NCI-H345 (cell line): ENCODE measurements around the gene TXNL4A.
"Not testable (repeated sequence)": the region's sequence is repeated elsewhere in the genome, so short reads cannot be mapped to it uniquely, and the experiment has no call there.

Experiments used
- DNase-seq: peaks from one replicate; lab custom pipeline; 2025; lab: John Stamatoyannopoulos, UW

Gene TXNL4A, protein sequence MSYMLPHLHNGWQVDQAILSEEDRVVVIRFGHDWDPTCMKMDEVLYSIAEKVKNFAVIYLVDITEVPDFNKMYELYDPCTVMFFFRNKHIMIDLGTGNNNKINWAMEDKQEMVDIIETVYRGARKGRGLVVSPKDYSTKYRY

DNA sequence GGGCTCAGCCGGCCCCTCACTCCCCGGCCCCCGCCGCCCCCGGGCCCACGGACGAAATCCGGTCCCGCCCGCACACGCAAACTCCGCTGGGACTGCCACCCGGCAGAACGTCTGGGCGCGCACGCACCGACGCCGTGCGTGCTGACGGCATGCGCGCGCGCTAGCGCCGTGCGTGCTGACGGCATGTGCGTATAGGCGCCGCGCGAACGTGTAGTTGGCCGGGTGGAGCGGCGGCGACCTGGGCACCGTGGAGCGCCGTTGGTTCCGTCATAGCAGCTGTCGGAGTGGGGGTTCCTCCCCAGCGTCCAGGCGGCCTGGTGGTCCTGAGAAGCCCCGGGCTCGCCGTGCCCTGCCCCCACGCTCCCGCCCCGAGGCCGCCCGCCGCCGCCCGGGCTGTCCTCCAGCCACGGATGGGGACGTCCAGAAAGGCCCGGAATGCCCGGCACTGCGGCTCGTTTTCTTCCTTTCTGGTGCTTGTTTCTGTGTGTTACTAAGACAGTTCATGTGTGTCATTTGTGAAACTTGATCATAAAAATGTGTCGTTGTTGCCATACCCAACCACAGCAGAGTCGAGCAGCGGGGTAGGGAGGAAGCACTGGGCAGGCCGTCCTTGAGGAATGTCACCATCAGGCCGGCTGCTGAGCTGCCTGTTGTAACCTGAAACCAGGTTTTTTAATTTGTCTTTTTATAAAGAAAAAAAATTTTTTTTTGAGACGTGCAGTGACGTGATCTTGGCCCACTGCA, at the start of gene TXNL4A:
TXNL4A (minus strand) TSS at position 113 of the 744 bp plus-strand sequence. CDS start 171 bp downstream, outside the sequence.
- peak; percentile 88 for DNase-seq

DNA sequence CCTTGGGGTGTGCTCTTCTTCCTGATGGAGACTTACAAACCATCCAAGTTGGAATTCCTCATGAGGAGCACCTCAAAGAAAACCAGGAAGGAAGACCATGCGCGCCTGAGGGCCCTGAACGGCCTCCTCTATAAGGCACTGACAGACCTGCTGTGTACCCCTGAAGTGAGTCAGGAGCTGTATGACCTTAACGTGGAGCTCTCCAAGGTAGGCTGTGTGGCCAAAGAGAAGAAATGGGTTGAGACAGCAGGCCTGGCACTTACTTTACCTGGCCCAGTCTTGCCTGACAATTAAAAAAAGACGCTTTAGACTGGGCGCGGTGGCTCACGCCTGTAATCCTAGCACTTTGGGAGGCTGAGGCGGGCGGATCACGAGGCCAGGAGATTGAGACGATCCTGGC, 48.9 kb upstream of the TXNL4A start:
- no peak for DNase-seq

DNA sequence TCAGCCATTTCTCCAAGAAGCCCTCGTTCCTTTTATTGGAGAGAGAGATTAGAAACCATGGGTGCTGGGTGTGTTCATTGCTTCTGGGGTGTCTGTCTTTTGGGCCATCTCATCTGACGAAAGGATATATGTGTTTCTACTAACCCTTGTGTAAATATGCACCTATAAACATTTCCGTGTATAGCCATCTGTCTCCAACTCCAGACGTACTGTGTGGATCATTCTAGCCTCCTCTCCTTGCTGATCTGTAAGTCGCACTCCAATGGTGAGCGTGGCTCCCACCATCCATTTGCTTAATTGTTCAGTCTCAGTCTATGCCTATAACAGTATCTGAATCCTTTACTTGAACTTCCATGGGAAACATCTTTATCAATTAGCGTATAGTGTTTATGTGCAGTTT, 47.6 kb upstream of the TXNL4A start:
- DNase-seq: no peak

DNA sequence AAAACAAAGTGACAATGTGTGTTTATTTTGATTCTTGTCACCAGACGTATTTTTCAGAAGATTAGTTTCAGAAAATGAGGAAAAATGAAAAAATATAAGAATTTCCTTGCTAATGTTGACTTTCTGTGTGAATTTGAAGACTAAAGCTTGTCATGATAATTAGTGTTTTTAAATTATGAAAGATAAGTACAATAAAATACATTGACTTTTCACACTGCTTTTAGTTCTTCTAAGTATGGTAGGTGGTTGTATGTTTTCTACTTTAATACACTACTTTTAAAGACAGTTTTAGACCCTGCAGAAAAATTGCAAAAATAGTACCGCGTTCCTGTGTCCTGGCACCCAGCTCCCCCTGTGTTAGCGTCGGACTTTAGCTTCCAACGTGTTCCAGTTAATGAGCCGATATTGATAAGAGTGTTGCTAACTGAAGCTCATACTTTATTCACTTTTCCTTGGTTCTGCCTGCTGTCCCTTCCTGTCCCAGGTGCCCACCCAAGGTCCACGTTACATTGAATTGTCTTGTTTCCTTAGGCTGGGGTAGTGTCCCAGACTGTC, 46.6 kb upstream of the TXNL4A start:
- DNase-seq: no peak

DNA sequence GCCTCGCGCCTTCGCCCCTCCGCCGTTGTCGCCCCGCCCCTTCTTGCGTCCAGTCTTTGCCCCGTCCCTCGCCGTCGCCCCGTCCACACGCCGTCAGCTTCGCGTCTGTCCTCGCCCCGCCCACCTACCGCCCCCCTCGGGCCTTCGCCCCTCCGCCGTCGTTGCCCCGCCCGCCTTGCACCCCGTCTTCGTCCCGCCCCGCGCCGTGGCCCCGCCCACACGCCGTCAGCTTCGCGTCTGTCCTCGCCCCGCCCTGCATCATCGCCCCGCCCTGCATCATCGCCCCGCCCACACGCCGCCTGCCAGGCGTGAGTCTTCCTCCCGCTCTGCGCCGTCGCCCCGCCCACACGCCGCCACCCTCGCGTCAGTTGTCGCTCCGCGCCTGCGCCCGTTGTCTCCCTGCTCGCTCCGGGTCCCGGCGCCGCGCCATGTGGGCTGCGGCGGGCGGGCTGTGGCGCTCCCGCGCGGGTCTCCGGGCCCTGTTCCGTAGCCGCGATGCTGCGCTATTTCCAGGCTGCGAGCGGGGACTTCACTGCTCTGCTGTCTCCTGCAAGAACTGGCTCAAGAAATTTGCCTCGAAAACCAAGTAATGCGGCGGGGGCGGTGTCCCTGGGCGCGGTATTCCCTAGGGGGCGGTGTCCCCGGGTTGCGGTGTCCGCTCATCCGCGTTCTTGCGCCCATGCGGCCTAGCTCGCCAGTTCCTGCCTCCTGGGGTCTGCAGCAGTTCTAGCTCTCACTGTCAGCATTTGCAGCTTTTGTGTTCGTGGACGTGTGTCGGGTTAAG, 45.9 kb upstream of the TXNL4A start, which contains the start of gene RBFA:
RBFA (plus strand) TSS at position 367 of the 784 bp plus-strand sequence; CDS start at position 429, 62 bp downstream.
- peak; percentile 99 for DNase-seq

DNA sequence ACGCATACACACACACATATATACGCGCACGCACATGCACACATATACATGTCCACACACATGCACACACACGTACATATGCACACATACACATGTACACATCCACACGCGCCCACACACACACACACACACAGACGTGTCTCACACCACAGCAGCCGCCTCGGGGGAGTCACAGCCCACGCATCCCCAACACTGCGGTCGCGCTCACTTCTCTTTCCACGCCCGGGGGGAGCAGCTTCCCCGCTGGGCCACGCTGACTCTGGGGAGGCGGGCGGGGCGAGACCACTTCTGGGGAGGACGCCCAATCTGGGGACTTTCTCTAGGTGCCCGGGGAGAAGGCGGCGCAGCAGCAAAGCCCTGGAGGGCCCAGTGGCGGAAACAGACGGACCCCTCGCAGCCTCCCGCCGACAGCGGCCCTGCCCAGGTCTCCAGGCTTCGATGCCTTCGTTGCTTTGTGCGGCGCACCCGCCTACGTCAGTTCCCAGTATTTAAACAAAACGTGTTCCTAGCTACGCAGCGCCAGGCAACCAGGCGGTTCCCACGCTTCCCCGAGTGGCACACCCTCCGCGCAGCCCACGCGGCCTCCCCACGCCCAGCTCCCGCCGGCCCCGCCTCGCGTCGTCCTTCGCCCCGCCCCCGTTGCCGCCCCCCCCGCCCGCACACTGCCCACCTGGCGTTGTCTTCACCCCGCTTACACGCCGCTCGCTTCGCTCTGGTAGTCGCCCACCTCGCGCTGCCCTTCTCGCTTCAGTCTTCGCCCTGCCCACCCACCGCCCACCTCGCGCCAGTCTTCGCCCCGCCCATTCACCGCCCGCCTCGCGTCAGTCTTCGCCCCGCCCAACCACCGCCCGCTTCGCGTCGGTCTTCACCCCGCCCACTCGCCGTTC, 45.1 kb upstream of the TXNL4A start:
- DNase-seq: peak; percentile 53

DNA sequence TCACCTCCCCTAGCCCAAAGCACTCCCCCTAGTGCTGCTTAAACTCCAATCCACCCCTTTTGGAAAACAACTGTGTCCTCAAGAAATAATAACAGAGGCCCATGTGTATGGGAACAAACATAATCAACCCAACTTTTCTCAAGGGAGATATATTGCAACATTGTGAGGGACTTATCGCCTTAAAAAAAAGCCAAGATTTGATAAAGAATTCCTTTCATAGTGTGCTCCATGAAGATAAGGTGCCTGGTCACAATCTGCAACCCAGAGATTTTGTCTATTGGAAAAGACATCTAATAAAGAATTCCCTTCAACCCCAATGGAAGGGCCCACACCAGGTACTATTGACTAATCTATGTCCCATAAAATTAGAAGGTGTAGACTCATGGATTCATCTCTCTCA, 41.3 kb upstream of the TXNL4A start:
- no peak for DNase-seq

DNA sequence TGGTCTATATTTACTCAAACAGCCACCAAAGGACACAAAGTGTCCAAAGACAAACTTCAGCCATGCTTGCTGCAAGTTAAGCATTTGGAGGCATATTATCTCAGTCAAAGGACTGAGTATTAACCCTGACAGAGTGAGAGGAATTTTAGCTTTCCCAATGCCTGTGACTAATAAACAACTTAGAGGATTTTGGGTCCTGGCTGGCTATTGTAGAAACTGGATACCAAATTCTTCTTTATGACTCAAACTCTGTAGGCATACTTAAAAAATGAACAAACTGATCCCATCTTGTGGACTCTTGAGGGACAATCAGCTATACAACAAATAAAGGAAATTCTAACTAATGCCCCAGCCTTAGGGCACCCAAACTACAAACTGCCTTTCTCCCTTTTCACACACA, 39.4 kb upstream of the TXNL4A start:
- DNase-seq: not testable (repeated sequence)

DNA sequence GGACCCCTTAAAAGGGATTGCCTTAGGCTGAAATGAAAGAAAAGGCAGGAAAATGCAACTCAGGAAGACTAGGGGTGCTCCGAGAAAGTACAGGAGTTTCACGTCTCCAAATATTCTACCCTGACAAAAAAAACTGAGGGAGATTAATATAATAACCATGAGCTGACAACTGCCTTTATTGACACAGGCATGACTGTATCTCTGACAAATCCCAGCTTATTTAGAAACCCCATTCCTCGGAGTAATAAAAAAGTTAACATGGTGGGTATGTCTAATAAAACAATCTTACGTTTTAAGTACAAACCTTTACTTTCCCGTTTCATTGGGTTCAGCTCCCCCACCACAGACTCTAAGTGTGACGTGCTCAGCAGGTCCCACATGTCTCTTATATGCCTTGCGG, 38.0 kb upstream of the TXNL4A start:
- DNase-seq: no peak

DNA sequence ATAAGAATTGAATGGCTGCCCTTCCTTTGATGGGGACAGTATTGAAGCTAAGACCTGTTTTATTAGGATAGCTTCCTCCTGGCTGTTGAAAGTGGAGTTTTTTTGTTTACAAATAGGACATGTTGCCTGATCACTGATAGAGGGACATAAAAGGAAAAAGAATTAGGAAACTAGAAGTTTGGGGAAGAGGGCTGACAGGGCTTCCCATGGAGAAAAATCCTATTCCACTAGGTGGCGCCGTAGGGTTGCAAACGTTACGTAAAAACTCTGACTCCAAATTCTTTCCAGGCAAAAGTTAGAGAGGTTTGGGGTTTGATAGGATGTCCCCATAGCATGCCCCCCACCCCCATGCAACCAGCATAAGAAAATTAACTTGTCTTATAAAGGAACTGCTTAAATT, 34.8 kb upstream of the TXNL4A start:
- no peak for DNase-seq

DNA sequence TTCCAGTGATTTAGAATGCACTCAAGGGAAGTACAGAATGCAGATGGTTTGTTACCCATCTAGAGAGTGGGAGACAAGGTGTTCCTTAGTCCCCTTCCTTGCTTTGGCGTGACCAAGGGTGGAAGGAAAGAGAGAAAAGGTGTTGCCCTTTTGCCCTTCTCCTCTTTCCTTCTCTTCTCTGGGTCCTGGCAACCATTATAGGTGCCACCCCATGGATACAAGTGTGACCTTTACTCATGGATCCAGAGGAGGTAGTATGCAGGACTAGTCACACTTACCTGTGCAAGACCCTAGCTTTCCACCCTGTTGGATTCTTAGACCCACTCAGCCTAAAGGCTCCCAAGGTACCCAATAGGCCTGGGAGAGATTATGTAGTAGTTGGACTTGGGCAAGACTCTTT, 34.2 kb upstream of the TXNL4A start:
- DNase-seq: no peak

DNA sequence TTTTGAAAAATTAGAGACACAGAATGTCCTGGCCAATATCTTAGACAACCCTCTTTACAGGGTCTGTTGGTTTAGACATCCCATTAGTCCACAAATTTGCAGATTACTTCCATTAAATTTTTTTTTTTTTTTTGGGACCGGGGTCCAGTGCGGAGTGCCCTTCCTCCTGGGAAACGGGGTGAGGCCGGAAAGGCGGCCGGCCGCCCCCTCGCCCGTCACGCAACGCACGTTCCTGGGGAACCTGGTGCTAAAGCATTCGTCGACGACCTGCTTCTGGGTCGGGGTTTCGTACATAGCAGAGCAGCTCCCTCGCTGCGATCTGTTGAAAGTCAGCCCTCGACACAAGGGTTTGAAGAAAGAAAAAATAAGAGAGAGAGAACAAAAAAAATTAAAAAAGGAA, 24.4 kb upstream of the TXNL4A start:
- DNase-seq: no peak

DNA sequence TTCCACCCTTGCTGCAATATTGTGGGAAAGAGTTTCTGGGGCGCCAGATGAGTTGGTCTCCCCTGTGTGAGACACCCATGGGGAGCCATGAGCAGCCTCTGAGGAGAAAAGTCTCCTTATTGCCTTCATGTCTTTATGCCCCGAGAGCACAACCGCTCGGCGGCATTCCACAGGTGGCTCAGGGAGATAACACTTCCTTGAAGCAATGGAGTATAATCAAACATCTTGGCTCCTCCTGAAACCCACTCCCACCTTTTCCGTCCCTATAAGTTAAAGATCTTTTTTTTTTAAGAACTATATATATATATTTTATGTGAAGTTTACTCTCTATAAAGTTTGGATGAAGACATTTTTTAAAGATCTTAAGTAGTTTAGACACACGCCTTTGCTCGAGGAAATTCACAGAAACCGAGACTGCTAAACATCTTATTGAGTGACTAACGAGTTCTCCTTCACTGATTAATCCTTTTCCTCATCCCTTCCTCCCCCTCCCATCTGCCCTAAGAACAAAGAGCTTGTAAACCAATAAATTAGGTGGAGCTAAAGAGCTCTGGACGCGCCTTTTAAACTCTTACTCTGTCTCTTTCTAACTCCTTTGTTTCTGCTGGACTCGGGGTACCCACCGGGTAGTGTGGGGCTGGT, 23.3 kb upstream of the TXNL4A start:
- not testable (repeated sequence) for DNase-seq

DNA sequence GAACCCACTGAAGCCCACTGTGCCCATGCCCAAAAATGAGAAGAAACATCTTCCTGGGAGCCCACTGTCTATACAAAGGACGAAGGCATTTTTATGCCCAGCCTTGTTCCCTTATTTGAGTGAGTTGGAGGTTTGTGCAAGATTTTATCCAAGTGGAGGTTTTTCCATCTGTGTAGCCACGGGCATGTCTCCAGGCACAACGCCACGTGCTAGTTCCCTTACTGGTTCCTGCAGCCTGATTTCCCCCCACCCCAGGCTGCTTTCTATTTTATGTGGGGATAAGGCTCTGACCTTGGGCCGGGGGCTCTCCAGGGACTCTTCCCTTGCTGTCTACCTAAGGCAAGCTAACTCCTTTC, 22.2 kb upstream of the TXNL4A start:
- no peak for DNase-seq

DNA sequence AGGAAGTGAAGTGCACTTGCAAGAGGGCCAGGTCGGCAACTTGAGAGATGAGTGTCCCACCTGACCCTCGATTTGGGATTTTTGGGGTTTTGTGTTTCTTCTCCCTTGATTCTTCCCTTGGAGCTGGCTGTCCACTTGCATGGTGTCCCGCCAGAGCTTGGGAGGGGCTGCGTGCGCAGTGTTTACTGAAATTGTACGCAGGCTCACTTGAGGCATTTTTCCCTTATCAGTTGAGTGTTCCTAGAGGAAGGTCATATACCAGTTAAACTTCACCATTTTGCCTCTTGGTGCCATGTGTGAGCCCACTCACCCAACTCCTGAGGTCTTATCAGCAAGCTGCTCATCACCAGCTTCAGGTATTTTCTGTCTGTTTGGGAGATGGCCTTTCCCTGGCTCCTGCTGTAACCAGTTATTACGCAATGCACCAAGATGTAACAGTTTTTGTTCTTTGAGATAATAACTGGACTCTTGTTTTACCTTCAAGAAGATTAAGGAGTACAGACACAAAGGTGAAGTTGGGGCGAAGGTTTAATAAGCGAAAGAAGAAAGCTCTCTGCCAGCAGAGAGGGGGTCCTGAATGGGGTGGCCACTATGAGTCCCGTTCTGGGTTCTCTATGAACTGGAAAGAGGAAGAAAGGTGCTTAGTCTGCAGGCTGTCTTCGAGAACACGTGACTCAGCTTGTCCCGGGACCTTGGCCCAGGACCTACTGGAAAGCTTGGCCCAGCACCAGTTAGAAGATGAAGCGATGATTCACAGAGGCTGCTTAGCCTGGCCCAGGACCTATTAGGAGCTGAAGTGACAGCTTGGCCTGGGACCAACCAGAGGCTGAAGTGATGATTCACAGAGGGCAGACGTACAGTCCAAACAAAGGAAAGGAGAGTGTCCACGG, 21.5 kb upstream of the TXNL4A start:
- DNase-seq: no peak

DNA sequence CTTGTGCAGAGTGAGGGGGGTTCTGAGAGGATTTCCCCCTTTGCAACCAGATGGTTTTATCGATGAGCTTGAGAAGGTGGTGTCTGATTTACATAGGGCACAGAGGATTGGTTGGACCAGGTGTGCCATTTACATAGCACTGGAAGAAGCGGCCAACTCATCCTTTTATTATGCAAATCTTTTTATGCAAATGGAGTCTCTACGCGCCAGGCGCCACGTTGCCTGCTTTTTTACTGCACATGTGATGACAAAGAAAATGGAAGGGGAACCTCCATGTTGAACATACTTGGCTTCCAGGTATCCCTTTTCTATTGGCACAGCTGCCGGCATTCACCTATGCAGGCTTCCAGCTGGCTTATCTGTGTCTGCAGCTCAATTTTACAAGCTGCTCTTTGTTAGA, 18.4 kb upstream of the TXNL4A start:
- peak; percentile 58 for DNase-seq

DNA sequence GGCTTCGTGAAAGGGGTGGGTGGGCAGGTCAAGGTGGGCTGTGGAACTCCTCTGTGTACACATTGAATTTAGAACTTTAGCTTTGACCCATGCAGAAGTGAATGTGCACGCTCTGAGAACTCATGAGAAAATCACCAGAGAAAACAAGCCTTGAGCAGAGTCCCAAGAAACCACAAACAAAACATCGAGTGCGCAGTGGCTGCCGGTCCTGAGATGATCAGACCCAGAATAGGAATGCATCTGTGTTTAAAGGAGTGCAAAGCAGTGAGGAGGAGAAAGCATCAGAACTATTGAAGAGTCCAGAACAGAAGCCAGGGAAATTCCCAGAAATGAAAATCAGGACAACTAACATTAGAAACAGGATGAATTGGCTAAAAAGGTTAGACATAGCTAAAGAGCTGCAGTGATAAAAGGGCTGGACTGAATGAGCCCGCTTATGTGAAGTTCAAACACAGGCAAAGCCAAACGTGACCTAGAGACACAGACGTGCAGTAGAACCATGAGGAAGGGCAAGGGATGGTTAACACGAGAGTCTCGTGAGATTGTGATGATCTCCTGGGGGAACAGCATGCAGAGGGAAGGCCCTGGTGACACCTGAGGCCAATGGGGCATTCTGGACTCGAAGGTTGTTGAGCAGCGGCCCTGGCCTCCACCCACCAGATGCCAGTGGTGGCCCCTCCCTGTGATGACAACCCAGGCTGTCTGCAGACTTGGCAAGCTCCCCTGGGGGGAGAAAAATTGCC, 16.4 kb upstream of the TXNL4A start:
- DNase-seq: no peak

DNA sequence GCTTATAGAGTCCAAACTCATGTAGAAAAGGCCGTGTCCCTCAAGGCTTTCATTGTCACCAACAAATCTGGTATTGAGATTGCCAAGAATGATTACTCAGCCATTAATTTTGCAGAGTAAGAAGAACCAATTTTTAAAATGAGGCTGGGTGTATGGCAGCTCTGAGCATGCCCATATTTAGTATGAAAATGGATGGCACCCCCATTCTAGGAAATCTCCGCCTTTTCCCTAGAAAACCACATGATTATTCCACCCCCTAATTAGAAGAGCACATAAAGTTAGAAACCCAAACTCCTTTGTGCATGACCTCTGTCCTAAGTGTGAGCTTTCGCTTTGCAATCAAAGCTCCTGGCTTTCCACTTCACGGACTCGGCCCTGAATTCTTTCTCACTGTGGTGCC, 14.1 kb upstream of the TXNL4A start:
- no peak for DNase-seq

DNA sequence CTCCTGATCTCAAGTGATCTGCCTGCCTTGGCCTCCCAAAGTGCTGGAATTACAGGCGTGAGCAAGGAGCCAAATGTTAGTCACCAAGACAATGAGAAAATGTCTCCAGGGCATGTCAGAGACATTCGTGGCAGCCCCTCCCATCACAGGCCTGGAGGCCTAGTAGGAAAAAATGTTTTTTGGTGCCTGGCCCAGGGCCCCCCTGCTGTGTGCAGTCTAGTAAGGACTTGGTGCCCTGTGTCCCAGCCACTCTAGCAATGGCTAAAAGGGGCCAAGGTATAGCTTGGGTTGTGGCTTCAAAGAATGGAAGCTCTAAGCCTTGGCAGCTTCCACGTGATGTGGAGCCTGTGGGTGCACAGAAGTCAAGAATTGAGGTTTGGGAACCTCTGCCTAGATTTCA, 12.5 kb upstream of the TXNL4A start:
- DNase-seq: no peak

DNA sequence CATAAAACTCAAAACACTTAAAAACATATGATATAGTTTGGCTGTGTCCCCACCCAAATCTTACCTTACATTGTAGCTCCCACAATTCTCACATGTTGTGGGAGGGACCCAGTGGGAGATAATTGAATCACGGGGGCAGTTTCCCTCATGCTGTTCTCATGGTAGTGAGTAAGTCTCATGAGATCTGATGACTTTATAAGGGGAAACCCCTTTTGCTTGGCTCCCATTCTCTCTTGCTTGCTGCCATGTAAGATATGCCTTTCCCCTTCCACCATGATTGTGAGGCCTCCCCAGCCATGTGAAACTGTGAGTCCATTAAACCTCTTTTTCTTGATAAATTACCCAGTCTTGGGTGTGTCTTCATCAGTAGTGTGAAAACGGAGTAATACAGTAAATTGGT, 11.3 kb upstream of the TXNL4A start:
- DNase-seq: not testable (repeated sequence)
